Airway epithelial cell (primary cell): ENCODE results near the gene PLEKHD1. TPM values are rescaled to one million over a fixed set of nuclear protein-coding genes. Genes with fewer than 3 reads are reported as not detected.

ENCODE experiments used
- total RNA-seq: library from RNA; depleted of rRNA; stranded (reverse); fragments of >200 nt; gene quantifications from 2 replicates; pipeline ENCODE4 v1.2.3, GENCODE V29; 2015

The PLEKHD1 gene
- total RNA-seq: not detected in 2 replicates

DNA sequence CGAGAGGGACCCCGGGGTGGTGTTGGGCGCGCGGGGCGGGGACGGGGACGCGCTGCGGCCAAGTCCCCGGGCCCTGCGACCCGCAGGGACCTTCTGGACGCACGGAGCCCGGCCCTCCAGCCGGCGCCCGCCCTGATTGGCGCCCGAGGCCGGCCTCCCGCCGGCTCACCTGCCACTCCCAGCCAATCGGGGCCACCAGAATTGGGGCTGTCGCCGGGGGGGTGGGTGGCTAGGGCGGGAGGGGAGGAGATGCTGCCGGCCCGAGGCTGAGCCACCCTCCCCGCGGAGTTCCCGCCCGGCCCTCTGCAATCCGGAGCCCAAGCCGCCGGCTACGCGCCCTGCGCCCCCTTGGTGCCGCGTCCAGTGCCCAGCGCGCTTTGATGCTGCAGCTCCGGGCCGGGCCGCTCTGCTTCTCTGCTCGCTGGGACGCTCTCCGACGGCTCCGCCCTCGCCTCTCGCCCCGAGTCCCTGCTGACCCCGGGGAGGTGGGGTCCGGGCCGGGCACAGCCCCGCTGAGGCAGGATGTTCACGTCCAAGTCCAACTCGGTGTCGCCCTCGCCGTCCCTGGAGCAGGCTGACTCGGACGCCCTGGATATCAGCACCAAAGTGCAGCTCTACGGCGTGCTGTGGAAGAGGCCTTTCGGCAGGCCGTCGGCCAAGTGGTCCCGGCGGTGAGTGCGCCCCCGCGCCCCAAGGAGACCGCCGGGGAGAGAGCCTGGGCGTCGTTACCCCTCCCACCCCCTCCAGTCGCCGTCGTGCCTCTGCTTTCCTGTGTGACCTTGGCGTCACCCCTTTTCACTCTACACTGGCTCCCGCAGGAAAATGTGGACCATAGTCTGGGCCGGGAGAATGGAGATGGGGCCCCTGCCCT, at the start of gene PLEKHD1:
Gene PLEKHD1 (plus strand): TSS at position 285 of the 871 bp plus-strand sequence. CDS start 238 bp downstream, at position 523.

GRCh38 chr14:69574263-69574953, 89.9 kb downstream of the PLEKHD1 start, which contains the start of gene CCDC177:
TSS of gene CCDC177 (minus strand) at chr14:69574871. CDS start at chr14:69573622, 1,249 bp downstream.

Other genes with a start within 250 kb of the PLEKHD1 start
- gene GALNT16, start 224.6 kb upstream of the PLEKHD1 start, total RNA-seq: 0.07 TPM in 1 of 2 replicates, not detected in the other
- 101 TPM in 2 replicates for gene ERH, start 86.4 kb upstream of the PLEKHD1 start, total RNA-seq
- 62.9 and 77.8 TPM in 2 replicates for gene SLC39A9, start 86.0 kb upstream of the PLEKHD1 start, total RNA-seq
- 0.14 TPM in 1 of 2 replicates, not detected in the other for gene CCDC177, start 90.1 kb downstream of the PLEKHD1 start, total RNA-seq
- gene SUSD6, start 126.9 kb downstream of the PLEKHD1 start, total RNA-seq: 12.5 and 15.3 TPM in 2 replicates